Central memory CD8-positive, alpha-beta T cell (primary cell): Measurements from ENCODE around the gene ASAP2.

Experiments used
- ATAC-seq: fragments of 150-1000 bp; cut with Tn5 transposase; replicated peaks from 2 replicates; pipeline ENCODE4 v1.10.0; 2022; ENCODE audit warnings: mild to moderate bottlenecking, moderate FRiP score, moderate number of reproducible peaks; ENCODE audit not compliant: poor library complexity, severe bottlenecking; ENCODE audit errors: extremely low read depth
- DNase-seq, 2 donors: peaks; one replicate each; pipeline ENCODE4 v3.0.0; 2021; ENCODE audit warnings: low spot score in 2 of 2
- H3K27ac Mint-ChIP-seq: one replicate; pipeline ENCODE4 v1.8.0; 2022; ENCODE audit warnings: low read depth, mild to moderate bottlenecking, moderate library complexity, mixed read lengths
- H3K27me3 Mint-ChIP-seq: one replicate; pipeline ENCODE4 v1.8.0; 2022; ENCODE audit warnings: mixed read lengths
- H3K36me3 Mint-ChIP-seq: one replicate; pipeline ENCODE4 v1.8.0; 2022; ENCODE audit warnings: mild to moderate bottlenecking, moderate library complexity, mixed read lengths; ENCODE audit not compliant: insufficient read depth
- H3K4me1 Mint-ChIP-seq: one replicate; pipeline ENCODE4 v1.8.0; 2022; ENCODE audit warnings: mixed read lengths
- H3K4me3 Mint-ChIP-seq: one replicate; pipeline ENCODE4 v1.8.0; 2022; ENCODE audit warnings: mild to moderate bottlenecking, moderate library complexity, mixed read lengths
- H3K9me3 Mint-ChIP-seq: one replicate; pipeline ENCODE4 v1.8.0; 2022; ENCODE audit warnings: mixed read lengths

Gene ASAP2

DNA sequence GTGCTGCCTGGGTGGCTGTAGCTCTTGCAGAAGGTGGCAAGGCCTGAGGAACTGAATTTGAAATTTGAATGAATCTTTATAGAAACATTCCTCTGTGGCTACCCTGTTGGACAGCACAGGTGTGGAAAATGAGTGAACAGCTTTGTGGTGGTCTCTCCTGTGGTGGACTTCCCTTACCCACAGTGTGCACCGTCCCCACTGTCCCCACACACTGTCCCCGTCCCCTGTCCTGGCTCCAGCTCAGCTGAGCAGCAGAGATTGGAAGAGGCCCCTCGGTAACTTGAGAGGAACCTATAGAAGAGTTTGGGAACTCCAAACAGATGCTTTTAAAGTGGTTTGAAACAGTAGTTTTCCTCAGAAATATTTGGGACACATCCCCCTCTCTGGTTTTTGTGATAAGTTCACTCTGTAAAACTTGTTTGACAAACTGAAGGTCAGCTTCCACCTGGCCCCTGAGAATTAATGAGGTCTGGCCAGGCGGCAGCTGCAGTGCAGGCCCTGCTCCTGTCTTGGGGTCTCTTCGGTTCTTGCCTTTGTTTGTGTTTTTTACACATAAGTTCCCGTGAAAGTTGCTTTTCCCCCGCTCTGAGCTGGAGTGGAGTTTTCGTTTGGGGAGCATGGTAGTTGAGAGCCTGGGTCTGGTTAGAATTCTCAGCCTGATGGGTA, 63.2 kb downstream of the ASAP2 start:
- DNase-seq: no peak
- Mint-ChIP-seq H3K36me3 (no peaks in the 10 kb centered on the region), H3K27ac (no peak overlapping the region), H3K4me3 (no peak overlapping the region), H3K4me1 (no peaks in the 10 kb centered on the region), H3K27me3 (peaks cover 37% of the 10 kb centered on the region), H3K9me3 (no peaks in the 10 kb centered on the region)
- ATAC-seq: no peak

- Mint-ChIP-seq H3K4me3 (no peak overlapping the region), H3K36me3 (no peaks in the 10 kb centered on the region), H3K27ac (no peak overlapping the region), H3K4me1 (no peaks in the 10 kb centered on the region), H3K27me3 (peaks cover 49% of the 10 kb centered on the region), H3K9me3 (no peaks in the 10 kb centered on the region)
- DNase-seq (no peak), ATAC-seq (no peak)
These were observed 64.5 kb downstream of the ASAP2 start for GRCh38 chr2:9271091-9271490.

DNA sequence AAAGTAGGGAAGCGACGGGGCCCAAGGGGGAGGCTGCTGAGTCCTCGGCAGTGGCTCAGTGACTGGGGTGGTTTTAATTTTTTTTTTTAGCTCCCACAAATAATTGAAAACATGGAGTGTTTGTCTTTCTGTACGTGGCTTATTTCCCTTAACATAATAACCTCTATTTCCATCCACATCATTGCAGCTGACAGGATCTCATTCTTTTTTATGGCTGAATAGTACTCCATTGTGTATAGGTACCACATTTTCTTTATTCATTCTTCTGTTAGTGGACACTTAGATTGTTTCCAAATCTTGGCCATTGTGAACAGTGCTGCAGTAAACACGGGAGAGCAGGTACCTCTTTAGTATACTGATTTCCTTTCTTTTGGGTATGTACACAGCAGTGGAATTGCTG, 65.1 kb downstream of the ASAP2 start:
- Mint-ChIP-seq H3K27ac (no peak overlapping the region), H3K27me3 (peaks cover 55% of the 10 kb centered on the region), H3K36me3 (no peaks in the 10 kb centered on the region), H3K4me1 (no peaks in the 10 kb centered on the region), H3K9me3 (no peaks in the 10 kb centered on the region), H3K4me3 (no peak overlapping the region)
- ATAC-seq (no peak), DNase-seq (no peak)

- DNase-seq: no peak
- Mint-ChIP-seq H3K4me3 (no peak overlapping the region), H3K9me3 (no peaks in the 10 kb centered on the region), H3K4me1 (no peaks in the 10 kb centered on the region), H3K36me3 (no peaks in the 10 kb centered on the region), H3K27ac (no peak overlapping the region), H3K27me3 (peaks cover 74% of the 10 kb centered on the region)
- ATAC-seq: no peak
These were observed 67.0 kb downstream of the ASAP2 start for GRCh38 chr2:9273486-9274130.

GRCh38 chr2:9274701-9275343, 68.2 kb downstream of the ASAP2 start:
- H3K4me3 Mint-ChIP-seq: no peak overlapping the region
- no peak for DNase-seq
- peaks cover 87% of the 10 kb centered on the region for H3K27me3 Mint-ChIP-seq
- ATAC-seq: no peak
- no peaks in the 10 kb centered on the region for H3K4me1 Mint-ChIP-seq
- no peaks in the 10 kb centered on the region for H3K9me3 Mint-ChIP-seq
- no peaks in the 10 kb centered on the region for H3K36me3 Mint-ChIP-seq
- H3K27ac Mint-ChIP-seq: no peak overlapping the region

DNA sequence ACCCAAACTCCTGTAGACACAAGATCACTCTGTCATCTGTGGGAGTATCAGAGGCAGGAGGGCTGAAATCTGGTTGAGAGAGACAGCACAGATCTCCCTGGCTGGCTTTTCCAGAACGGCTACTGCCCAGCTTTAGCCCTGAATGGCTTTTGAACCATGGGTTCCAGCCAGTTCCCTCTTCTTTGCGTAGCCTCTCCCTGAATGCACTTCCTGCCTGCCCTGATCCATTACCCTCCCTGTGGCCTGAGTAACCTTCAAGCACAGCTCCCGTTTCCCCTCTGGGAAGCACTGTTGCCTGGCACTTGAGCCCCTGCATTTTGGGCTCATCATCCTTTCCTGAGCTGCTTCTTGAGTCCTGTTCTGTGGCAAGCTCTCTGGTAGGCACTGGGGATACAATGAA, 68.8 kb downstream of the ASAP2 start:
- DNase-seq (no peak), ATAC-seq (no peak)
- peaks cover 92% of the 10 kb centered on the region for H3K27me3 Mint-ChIP-seq
- no peaks in the 10 kb centered on the region for H3K36me3 Mint-ChIP-seq
- H3K4me1 Mint-ChIP-seq: no peaks in the 10 kb centered on the region
- no peak overlapping the region for H3K4me3 Mint-ChIP-seq
- no peaks in the 10 kb centered on the region for H3K9me3 Mint-ChIP-seq
- H3K27ac Mint-ChIP-seq: no peak overlapping the region

- H3K4me1 Mint-ChIP-seq: no peaks in the 10 kb centered on the region
- no peaks in the 10 kb centered on the region for H3K36me3 Mint-ChIP-seq
- peaks cover 98% of the 10 kb centered on the region for H3K27me3 Mint-ChIP-seq
- ATAC-seq (no peak), DNase-seq (no peak)
- no peak overlapping the region for H3K27ac Mint-ChIP-seq
- no peaks in the 10 kb centered on the region for H3K9me3 Mint-ChIP-seq
- H3K4me3 Mint-ChIP-seq: no peak overlapping the region
These were observed 69.5 kb downstream of the ASAP2 start for GRCh38 chr2:9276074-9276473.

GRCh38 chr2:9276901-9277451, 70.4 kb downstream of the ASAP2 start:
- Mint-ChIP-seq H3K9me3 (no peaks in the 10 kb centered on the region), H3K4me3 (no peak overlapping the region), H3K4me1 (no peaks in the 10 kb centered on the region), H3K27me3 (peaks cover 96% of the 10 kb centered on the region), H3K36me3 (no peaks in the 10 kb centered on the region), H3K27ac (no peak overlapping the region)
- no peak for ATAC-seq
- DNase-seq: no peak

GRCh38 chr2:9278439-9278838, 71.8 kb downstream of the ASAP2 start:
- Mint-ChIP-seq H3K4me3 (no peak overlapping the region), H3K4me1 (no peaks in the 10 kb centered on the region), H3K27me3 (peaks cover 93% of the 10 kb centered on the region), H3K9me3 (no peaks in the 10 kb centered on the region), H3K27ac (no peak overlapping the region), H3K36me3 (no peaks in the 10 kb centered on the region)
- ATAC-seq (no peak), DNase-seq (no peak)

DNA sequence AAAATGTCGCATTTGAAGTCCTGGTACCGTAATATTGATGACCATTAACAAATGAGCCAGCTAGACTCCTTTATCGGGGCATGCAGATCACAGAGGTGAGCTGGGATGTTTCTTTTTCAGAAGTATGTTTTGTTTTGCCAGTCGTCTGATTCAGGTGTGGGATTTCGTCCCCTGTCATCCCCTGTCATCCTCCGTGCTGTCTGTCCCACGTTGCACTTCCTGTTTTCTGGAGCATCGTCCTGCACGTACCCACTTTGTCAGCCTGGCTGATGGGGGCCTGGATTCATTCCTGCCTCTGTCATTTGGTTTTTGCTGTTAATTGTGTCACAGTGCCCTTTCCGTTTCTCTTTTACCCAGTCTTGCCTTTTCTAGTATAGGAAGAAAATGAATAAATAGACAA, 72.8 kb downstream of the ASAP2 start:
- H3K27me3 Mint-ChIP-seq: peaks cover 95% of the 10 kb centered on the region
- H3K27ac Mint-ChIP-seq: no peak overlapping the region
- DNase-seq (no peak), ATAC-seq (no peak)
- H3K9me3 Mint-ChIP-seq: no peaks in the 10 kb centered on the region
- no peaks in the 10 kb centered on the region for H3K4me1 Mint-ChIP-seq
- no peaks in the 10 kb centered on the region for H3K36me3 Mint-ChIP-seq
- H3K4me3 Mint-ChIP-seq: no peak overlapping the region

DNA sequence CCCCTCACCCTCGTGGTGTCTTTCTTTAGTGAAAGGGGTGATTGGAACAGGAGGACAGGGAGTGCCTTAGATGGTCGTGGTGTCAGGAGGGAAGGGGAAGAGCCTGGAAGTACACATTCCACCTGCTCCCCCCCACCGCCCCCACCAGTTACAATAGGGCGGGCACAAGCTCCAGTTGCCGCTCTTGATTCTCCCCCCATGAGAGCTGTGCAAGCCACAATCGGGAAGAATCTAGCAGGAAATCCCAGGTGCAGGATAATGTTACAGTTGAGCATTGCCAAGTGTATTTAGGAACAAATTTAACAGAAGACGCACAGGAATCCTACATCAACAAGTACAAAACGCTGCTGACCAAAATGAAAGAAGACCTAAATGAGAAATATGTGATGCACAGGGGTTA, 73.6 kb downstream of the ASAP2 start:
- DNase-seq: no peak
- H3K4me3 Mint-ChIP-seq: no peak overlapping the region
- no peak for ATAC-seq
- no peaks in the 10 kb centered on the region for H3K36me3 Mint-ChIP-seq
- H3K4me1 Mint-ChIP-seq: no peaks in the 10 kb centered on the region
- no peaks in the 10 kb centered on the region for H3K9me3 Mint-ChIP-seq
- peaks cover 95% of the 10 kb centered on the region for H3K27me3 Mint-ChIP-seq
- H3K27ac Mint-ChIP-seq: no peak overlapping the region

DNA sequence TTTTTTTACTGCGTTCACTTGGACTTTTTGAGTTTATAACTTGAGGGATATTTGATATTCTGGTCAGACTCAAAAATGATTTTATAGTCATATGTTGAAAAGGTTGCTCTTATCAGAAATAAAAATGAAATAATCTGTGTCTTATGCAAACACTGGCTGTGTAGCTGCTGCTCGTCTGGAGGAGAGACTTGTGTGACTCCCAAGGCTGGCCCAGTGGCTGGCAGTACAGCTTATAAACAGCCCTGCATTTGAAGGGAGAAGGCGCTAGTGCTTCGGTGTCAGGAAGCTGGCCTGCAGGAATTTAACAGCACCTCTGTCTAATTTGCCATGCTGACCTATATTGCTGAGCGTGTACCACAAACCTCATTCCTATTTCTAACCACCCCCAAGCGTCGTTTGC, 74.5 kb downstream of the ASAP2 start:
- ATAC-seq (no peak), DNase-seq (no peak)
- peaks cover 95% of the 10 kb centered on the region for H3K27me3 Mint-ChIP-seq
- H3K9me3 Mint-ChIP-seq: no peaks in the 10 kb centered on the region
- H3K4me3 Mint-ChIP-seq: no peak overlapping the region
- H3K4me1 Mint-ChIP-seq: no peaks in the 10 kb centered on the region
- no peak overlapping the region for H3K27ac Mint-ChIP-seq
- H3K36me3 Mint-ChIP-seq: peaks cover under 1% of the 10 kb centered on the region
